ENCODE measurements around the gene DIS3L2. TPM values are rescaled to one million over a fixed set of nuclear protein-coding genes. Genes with fewer than 3 reads are reported as not detected.
A peak's percentile ranks its signal among the peaks of the same experiment; 100 is the strongest.

Gene DIS3L2
- total and polyA plus RNA-seq, 10 donors, result 9.1 to 59.8 (median 35.4) TPM

DNA sequence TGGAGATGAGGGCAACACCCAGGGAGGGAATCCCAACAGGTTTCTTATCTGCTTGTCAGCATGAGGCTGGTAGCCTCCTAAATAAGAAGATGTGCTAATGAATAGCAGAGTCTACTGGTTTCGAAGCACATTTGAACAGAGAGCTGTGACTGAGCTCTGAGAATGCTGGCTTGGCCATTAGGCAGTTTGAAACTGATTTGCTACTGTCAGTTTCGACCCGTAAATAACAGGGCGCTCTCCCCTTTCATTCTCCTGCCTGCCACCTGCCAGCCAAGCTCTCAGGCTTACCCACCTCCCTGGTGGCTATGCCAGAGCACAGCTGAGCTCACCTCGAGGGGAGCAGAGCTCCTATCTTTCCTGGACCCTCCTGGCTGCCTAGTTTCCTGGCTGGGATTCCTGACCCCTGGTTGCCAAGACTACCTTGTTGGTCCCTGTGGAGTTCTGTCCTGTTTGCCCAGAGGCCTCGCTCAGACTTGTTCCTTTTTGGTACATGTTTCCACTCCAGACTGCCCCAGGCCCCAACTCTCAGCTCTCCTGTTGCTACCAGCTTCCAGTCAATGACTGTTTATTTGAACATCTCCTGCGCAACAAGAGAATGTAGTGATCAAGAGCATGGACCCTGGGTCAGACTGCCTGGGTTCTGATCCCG is 314.7 kb downstream of the DIS3L2 start:
- 74 to 93% (median 93%) methylated on average over 8 of the region's 8 CpGs for WGBS, 5 donors
- intact Hi-C loops (cut with DNase I; ENCODE audit: low total_unique reads), result no loop called here
- peak overlapping the region in 1 of 8 donors; percentile 5 for H3K27ac ChIP-seq
- H3K4me3 ChIP-seq, result no peak overlapping the region
- H3K27me3 ChIP-seq (replicated peaks in 1 of 7), result no peaks in the 10 kb centered on the region
- TF ChIP-seq POLR2A (IDR thresholded peaks at IDR 0.05), result no peak
- no peak for TF ChIP-seq POLR2AphosphoS5 (IDR thresholded peaks at IDR 0.05)
- TF ChIP-seq, protein P1, sequence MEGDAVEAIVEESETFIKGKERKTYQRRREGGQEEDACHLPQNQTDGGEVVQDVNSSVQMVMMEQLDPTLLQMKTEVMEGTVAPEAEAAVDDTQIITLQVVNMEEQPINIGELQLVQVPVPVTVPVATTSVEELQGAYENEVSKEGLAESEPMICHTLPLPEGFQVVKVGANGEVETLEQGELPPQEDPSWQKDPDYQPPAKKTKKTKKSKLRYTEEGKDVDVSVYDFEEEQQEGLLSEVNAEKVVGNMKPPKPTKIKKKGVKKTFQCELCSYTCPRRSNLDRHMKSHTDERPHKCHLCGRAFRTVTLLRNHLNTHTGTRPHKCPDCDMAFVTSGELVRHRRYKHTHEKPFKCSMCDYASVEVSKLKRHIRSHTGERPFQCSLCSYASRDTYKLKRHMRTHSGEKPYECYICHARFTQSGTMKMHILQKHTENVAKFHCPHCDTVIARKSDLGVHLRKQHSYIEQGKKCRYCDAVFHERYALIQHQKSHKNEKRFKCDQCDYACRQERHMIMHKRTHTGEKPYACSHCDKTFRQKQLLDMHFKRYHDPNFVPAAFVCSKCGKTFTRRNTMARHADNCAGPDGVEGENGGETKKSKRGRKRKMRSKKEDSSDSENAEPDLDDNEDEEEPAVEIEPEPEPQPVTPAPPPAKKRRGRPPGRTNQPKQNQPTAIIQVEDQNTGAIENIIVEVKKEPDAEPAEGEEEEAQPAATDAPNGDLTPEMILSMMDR (IDR thresholded peaks at IDR 0.05 in 8 of 11, conservative IDR thresholded peaks at IDR 0.05 in 3 of 11), result no peak
- DNase-seq, result no peak
- H3K36me3 ChIP-seq, result peaks cover 0 to 95% (median 0%) of the 10 kb centered on the region in 6 donors
- peaks cover 0 to 14% (median 9%) of the 10 kb centered on the region in 8 donors for H3K9me3 ChIP-seq
- no peaks in the 10 kb centered on the region for H3K4me1 ChIP-seq

DNA sequence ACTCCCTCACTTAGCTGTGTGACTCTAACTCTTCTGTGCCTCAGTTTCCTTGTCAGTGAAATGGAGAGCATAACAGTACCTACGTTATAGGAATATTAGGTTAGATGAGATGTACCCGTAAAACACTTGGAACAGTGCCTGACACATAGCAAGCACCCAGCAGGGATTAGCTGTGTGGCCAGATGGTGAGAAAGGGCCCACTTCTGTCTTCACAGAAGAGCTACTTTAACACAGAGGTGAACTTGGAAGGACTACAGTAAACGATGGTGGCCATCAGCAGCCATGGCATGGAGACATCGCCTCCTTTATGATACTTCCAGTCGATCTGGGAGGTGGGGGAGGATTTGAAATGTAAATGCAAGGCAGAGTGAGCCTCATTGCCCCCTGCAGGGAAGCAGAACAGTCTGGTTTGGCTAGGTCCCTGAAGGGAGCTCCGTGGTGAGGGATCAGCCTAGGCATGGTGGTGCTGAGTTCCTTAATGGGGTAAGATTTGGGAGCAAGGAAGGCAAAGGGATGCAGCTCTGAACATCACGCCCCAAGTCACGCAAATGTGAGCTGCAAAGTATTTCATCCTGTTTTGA is 315.3 kb downstream of the DIS3L2 start:
- WGBS, 5 donors, result 84 to 91% (median 87%) methylated on average over 8 of the region's 8 CpGs
- intact Hi-C loops (cut with DNase I; ENCODE audit: low total_unique reads), result no loop called here
- TF ChIP-seq POLR2A (IDR thresholded peaks at IDR 0.05), result no peak
- TF ChIP-seq, protein P1 (IDR thresholded peaks at IDR 0.05 in 8 of 11, conservative IDR thresholded peaks at IDR 0.05 in 3 of 11), result no peak
- TF ChIP-seq POLR2AphosphoS5 (IDR thresholded peaks at IDR 0.05), result no peak

DNA sequence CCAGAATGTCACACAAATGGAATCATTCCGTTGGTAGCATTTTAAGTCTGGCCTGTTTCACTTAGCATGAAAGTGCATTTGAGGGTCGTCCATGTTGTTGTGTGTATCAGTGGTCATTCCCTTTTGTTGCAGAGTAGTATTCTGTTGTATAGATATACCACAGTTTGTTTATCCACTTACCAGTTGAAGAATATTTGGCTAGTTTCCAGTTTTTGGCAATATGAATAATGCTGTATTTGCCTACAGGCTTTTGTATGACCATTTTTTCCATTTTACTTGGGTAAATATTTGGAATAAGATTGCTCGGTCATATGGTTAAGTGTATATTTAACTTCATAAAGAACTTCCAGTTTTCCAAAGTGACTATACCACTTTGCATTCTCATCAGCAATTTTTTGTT is 317.0 kb downstream of the DIS3L2 start:
- no peaks in the 10 kb centered on the region for H3K27me3 ChIP-seq (replicated peaks in 1 of 7)
- H3K4me1 ChIP-seq, result no peaks in the 10 kb centered on the region
- no peak overlapping the region for H3K4me3 ChIP-seq
- no peak overlapping the region for H3K27ac ChIP-seq
- intact Hi-C loops (cut with DNase I; ENCODE audit: low total_unique reads), result no loop called here
- DNase-seq, result no peak
- peaks cover 0 to 82% (median 0%) of the 10 kb centered on the region in 6 donors for H3K36me3 ChIP-seq
- TF ChIP-seq POLR2AphosphoS5 (IDR thresholded peaks at IDR 0.05) (no peak), POLR2A (IDR thresholded peaks at IDR 0.05) (no peak)
- TF ChIP-seq, protein P1 (IDR thresholded peaks at IDR 0.05 in 8 of 11, conservative IDR thresholded peaks at IDR 0.05 in 3 of 11), result no peak
- H3K9me3 ChIP-seq, result peaks cover 0 to 14% (median 9%) of the 10 kb centered on the region in 8 donors
- 81 to 99% (median 97%) methylated on average over 3 of the region's 3 CpGs for WGBS, 5 donors

More for the DNA sequence above, 315.3 kb downstream of the DIS3L2 start:
- peaks cover 0 to 93% (median 0%) of the 10 kb centered on the region in 6 donors for H3K36me3 ChIP-seq
- H3K27me3 ChIP-seq (replicated peaks in 1 of 7), result no peaks in the 10 kb centered on the region
- peaks cover 0 to 14% (median 9%) of the 10 kb centered on the region in 8 donors for H3K9me3 ChIP-seq
- no peaks in the 10 kb centered on the region for H3K4me1 ChIP-seq
- DNase-seq, result no peak
- H3K27ac ChIP-seq, result peak overlapping the region in 1 of 8 donors; percentile 5
- H3K4me3 ChIP-seq, result no peak overlapping the region

DNA sequence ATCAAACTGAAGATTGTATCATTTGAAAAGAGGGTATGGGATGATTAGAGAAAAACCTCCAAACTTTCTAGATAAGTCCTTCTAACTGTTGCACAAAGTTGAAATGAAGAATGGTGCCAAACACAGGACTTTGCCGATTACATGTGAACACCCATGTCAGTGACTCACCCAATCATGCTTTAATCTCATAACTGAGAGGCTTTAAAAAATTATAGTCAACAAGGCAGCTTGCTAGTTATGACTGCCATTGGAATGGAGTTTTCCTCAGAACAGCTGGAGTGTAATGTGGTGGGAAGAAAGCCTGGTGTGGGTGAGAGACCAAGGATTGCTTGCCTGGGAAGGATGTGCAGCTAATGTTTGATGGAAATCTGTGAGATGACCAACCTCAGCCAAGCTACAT is 318.8 kb downstream of the DIS3L2 start:
- TF ChIP-seq POLR2A (IDR thresholded peaks at IDR 0.05) (no peak), POLR2AphosphoS5 (IDR thresholded peaks at IDR 0.05) (no peak)
- TF ChIP-seq, protein P1 (IDR thresholded peaks at IDR 0.05 in 8 of 11, conservative IDR thresholded peaks at IDR 0.05 in 3 of 11), result no peak
- peaks cover 0 to 67% (median 0%) of the 10 kb centered on the region in 6 donors for H3K36me3 ChIP-seq
- WGBS, 5 donors, result 90 to 100% (median 100%) methylated on average over 1 of the region's 1 CpG
- H3K27ac ChIP-seq, result no peak overlapping the region
- peaks cover 0 to 14% (median 9%) of the 10 kb centered on the region in 8 donors for H3K9me3 ChIP-seq
- no peak overlapping the region for H3K4me3 ChIP-seq
- intact Hi-C loops (cut with DNase I; ENCODE audit: low total_unique reads), result no loop called here
- H3K27me3 ChIP-seq (replicated peaks in 1 of 7), result no peaks in the 10 kb centered on the region
- H3K4me1 ChIP-seq, result peaks cover 0 to 4% (median 0%) of the 10 kb centered on the region in 6 donors
- DNase-seq, result no peak
